Stimulated activated naive CD8-positive, alpha-beta T cell treated with anti-CD3 and anti-CD28 coated beads, Interleukin-15, Interleukin-2, amounts not matched to agents 100 ng/mL and 50 ng/mL, for 24 hours (primary cell): Measurements from ENCODE around the gene CEP78.
"Not testable (repeated sequence)": the region's sequence is repeated elsewhere in the genome, so short reads cannot be mapped to it uniquely, and the experiment has no call there.

Experiments
- H3K27ac Mint-ChIP-seq: one replicate; pipeline ENCODE4 v1.8.0; 2021; ENCODE audit warnings: mild to moderate bottlenecking, mixed read lengths
- H3K27me3 Mint-ChIP-seq: one replicate; pipeline ENCODE4 v1.8.0; 2021; ENCODE audit warnings: mixed read lengths
- H3K36me3 Mint-ChIP-seq: one replicate; pipeline ENCODE4 v1.8.0; 2021; ENCODE audit warnings: low read depth, mixed read lengths
- H3K4me1 Mint-ChIP-seq: one replicate; pipeline ENCODE4 v1.8.0; 2021; ENCODE audit warnings: low read depth, mixed read lengths
- H3K4me3 Mint-ChIP-seq: one replicate; pipeline ENCODE4 v1.8.0; 2021; ENCODE audit warnings: mild to moderate bottlenecking, mixed read lengths
- H3K9me3 Mint-ChIP-seq: one replicate; pipeline ENCODE4 v1.8.0; 2021; ENCODE audit warnings: mixed read lengths

CEP78 gene

GRCh38 chr9:78252616-78253015 lies 16.7 kb downstream of the CEP78 start:
- Mint-ChIP-seq H3K4me1 (no peaks in the 10 kb centered on the region), H3K36me3 (peaks cover 40% of the 10 kb centered on the region), H3K27ac (no peak overlapping the region), H3K27me3 (no peaks in the 10 kb centered on the region), H3K9me3 (no peaks in the 10 kb centered on the region), H3K4me3 (no peak overlapping the region)

GRCh38 chr9:78253285-78253684 lies 17.4 kb downstream of the CEP78 start:
- Mint-ChIP-seq H3K36me3 (peaks cover 36% of the 10 kb centered on the region), H3K4me3 (no peak overlapping the region), H3K27me3 (no peaks in the 10 kb centered on the region), H3K27ac (no peak overlapping the region), H3K4me1 (no peaks in the 10 kb centered on the region), H3K9me3 (no peaks in the 10 kb centered on the region)

DNA sequence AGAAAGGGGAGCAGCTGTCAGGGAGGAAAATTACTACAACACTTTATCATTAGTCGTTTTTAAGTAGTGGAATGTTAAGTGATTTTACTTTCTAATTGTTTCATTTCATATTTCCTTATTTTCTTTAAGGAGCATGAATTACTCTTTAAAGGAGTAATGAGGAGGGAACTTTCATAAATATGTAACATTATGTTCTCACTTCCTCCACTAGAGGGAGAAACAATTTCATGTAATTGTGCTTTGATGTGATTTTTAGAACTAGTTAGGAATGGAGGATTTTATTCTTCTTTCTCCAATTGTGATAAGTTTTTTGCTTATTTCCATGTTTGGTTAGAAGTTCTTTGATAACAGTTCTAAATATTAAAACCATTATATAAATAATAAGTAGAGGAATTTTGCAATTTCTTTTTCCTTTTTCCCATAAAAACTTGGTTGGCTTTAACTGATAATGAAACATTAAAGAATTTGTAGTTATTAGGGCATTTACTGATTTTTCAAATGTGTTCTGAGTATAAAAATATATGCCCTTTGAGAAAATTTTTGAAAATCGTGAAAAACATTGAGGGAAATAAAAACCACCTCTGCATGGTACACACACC lies 25.6 kb downstream of the CEP78 start:
- Mint-ChIP-seq H3K4me1 (no peaks in the 10 kb centered on the region), H3K36me3 (peaks cover 60% of the 10 kb centered on the region), H3K4me3 (no peak overlapping the region), H3K9me3 (no peaks in the 10 kb centered on the region), H3K27ac (no peak overlapping the region), H3K27me3 (no peaks in the 10 kb centered on the region)

- H3K27me3 Mint-ChIP-seq = no peaks in the 10 kb centered on the region
- no peaks in the 10 kb centered on the region for H3K4me1 Mint-ChIP-seq
- H3K9me3 Mint-ChIP-seq = no peaks in the 10 kb centered on the region
- H3K36me3 Mint-ChIP-seq = peaks cover 60% of the 10 kb centered on the region
- H3K4me3 Mint-ChIP-seq = no peak overlapping the region
- no peak overlapping the region for H3K27ac Mint-ChIP-seq
Measured at GRCh38 chr9:78262655-78263054, 26.8 kb downstream of the CEP78 start.

DNA sequence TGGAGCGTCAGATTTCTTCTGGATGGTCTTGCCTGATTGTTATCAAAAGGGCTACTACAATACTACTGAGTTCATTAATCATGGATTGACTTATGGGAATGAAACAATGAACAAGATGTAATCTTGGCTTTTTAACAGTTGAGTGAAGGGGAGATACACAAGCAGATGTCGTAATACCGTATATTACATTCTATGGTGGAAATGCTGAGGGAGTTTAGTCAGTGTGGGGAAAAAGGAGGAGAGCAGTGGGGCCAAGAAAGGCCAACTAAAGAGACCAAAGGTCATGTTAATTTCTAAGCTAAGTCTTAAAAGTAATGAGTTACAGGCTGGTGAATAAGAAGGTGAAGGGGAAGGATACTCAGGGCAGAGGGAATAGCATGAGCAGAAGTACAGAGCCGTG lies 32.0 kb downstream of the CEP78 start:
- H3K27ac Mint-ChIP-seq = no peak overlapping the region
- no peaks in the 10 kb centered on the region for H3K27me3 Mint-ChIP-seq
- H3K36me3 Mint-ChIP-seq = peaks cover 72% of the 10 kb centered on the region
- H3K4me3 Mint-ChIP-seq = no peak overlapping the region
- H3K4me1 Mint-ChIP-seq = no peaks in the 10 kb centered on the region
- H3K9me3 Mint-ChIP-seq = no peaks in the 10 kb centered on the region

GRCh38 chr9:78269784-78270183 lies 33.9 kb downstream of the CEP78 start:
- Mint-ChIP-seq H3K27ac (no peak overlapping the region), H3K27me3 (no peaks in the 10 kb centered on the region), H3K36me3 (peaks cover 74% of the 10 kb centered on the region), H3K4me3 (no peak overlapping the region), H3K4me1 (no peaks in the 10 kb centered on the region), H3K9me3 (no peaks in the 10 kb centered on the region)

DNA sequence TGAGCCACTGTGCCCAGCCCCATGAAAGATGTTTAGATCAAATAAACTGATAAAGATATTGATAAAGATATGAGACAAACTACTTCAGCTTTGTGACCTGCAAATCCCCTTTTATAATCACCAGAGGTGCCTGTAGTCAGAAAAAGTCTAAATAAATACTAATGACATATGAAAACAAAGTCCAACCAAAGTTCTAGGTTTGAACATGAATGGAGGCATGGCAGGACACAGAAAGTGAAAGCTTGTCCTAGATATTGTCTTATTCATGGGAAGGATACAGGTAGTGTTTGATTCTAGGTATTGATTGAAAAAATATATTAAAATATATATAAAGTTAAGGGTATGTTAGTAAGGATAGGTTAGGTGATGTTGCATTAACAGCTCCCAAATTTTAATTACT lies 36.4 kb downstream of the CEP78 start:
- Mint-ChIP-seq H3K4me1 (no peaks in the 10 kb centered on the region), H3K27me3 (no peaks in the 10 kb centered on the region), H3K9me3 (no peaks in the 10 kb centered on the region), H3K36me3 (peaks cover 50% of the 10 kb centered on the region), H3K27ac (no peak overlapping the region), H3K4me3 (no peak overlapping the region)

DNA sequence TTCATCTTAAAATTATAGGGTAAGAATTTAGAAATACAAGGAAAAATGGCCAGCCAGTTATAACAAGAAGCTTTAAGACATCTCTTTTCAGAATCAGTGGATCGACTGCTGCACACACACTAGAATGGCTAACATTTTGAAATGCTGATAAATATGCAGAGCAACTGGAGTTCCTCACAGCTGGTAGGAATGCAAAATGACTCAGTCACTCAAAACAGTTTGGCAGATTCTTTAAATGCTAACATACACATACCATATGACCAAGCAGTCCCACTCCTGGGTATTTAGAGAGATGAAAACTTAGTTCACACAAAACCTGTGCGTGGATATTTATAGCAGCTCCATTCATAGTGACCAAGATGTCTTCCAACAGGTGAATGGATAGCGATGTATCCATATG lies 37.9 kb downstream of the CEP78 start:
- Mint-ChIP-seq H3K4me3 (no peak overlapping the region), H3K4me1 (peaks cover 6% of the 10 kb centered on the region), H3K27me3 (no peaks in the 10 kb centered on the region), H3K27ac (no peak overlapping the region), H3K36me3 (peaks cover 39% of the 10 kb centered on the region), H3K9me3 (no peaks in the 10 kb centered on the region)

DNA sequence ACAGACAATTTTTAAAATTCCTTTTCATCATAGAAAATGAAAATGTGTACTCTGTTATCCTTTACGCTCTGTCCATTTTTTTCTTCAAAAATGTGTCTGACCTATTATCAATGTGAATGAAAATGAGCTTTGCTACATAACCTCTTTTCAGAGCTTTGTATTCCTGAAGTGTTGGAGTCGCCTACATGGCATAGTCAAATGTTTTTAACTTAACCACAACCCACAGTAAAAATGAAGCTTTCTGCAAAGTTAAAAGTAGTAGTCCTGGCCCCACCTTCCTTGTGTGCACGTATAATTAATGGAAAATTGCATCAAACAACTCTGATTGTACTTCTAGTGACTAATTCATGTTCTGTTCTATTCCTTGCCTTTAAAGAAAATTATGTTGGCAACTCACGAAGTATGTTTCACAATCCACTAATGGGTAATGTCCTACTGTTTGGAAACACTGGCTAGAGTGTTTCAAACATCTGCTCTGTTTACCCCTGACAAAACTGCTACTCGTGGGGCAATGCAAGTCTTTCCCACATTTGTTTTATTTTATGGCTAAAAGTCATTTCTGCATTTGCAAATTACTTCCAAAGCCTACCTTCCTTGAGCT lies 42.4 kb downstream of the CEP78 start:
- H3K4me1 Mint-ChIP-seq = peaks cover 6% of the 10 kb centered on the region
- H3K27ac Mint-ChIP-seq = no peak overlapping the region
- no peaks in the 10 kb centered on the region for H3K9me3 Mint-ChIP-seq
- H3K4me3 Mint-ChIP-seq = no peak overlapping the region
- no peaks in the 10 kb centered on the region for H3K27me3 Mint-ChIP-seq
- H3K36me3 Mint-ChIP-seq = peaks cover 7% of the 10 kb centered on the region

DNA sequence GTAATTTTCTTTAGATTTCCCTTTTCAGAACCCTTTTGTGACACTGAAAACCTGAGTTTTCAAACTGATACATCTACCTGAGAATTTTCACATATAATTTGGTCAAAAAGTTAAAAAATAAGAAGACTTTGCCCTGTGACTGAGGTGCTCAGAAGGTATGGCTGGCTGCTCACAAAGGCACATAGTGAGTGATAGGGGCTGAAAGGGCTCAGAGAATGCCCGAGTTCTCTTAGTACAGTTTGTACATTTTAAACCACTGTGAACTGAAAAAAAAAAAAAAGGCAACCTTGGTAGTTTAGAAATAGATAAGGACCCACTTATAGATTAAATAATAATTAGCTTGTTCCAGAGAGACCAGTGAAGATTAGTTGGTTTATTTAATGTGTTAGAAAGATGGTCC lies 42.9 kb downstream of the CEP78 start:
- Mint-ChIP-seq H3K27ac (no peak overlapping the region), H3K27me3 (no peaks in the 10 kb centered on the region), H3K36me3 (peaks cover 4% of the 10 kb centered on the region), H3K4me1 (peaks cover 6% of the 10 kb centered on the region), H3K9me3 (peaks cover 1% of the 10 kb centered on the region), H3K4me3 (no peak overlapping the region)

DNA sequence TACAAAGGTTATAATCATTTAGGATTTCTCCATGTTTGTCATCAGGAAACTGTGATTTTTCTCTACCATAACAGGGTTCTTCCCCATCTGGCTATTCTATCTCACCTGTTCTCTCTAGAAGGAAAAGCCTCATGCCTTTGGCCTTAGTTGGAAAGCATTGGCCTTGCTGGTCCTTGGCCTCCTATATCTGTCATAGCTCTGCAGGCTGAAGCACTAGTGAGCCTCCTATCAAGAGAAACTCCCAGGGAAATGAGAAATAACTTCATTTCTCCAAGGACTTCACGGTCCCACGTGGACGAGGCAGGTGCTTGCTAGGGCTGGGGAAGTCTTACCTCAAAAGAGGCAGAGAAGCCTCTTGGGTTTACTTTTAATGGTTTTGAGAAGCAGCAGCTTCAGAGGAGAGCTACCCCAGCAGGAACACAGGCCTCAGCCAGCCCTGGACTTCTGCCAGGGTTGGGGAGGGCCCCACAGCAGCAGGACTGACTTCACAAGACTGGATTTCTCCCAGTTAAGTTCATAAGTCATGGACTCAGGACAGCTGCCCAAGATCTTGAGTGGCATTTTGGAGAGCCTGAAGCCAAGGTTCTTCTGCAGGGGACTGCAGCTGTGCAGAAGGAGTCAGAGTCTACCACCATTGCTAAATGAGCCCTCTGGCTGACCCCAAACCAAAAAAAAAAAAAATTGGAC lies 45.2 kb downstream of the CEP78 start:
- peaks cover 4% of the 10 kb centered on the region for H3K9me3 Mint-ChIP-seq
- H3K36me3 Mint-ChIP-seq = no peaks in the 10 kb centered on the region
- H3K4me3 Mint-ChIP-seq = no peak overlapping the region
- peaks cover 6% of the 10 kb centered on the region for H3K4me1 Mint-ChIP-seq
- no peak overlapping the region for H3K27ac Mint-ChIP-seq
- H3K27me3 Mint-ChIP-seq = peaks cover 6% of the 10 kb centered on the region

- not testable (repeated sequence) for H3K27ac Mint-ChIP-seq, H3K36me3 Mint-ChIP-seq, H3K27me3 Mint-ChIP-seq, H3K4me1 Mint-ChIP-seq, H3K4me3 Mint-ChIP-seq, H3K9me3 Mint-ChIP-seq
Measured at GRCh38 chr9:78284181-78284580, 48.3 kb downstream of the CEP78 start.

DNA sequence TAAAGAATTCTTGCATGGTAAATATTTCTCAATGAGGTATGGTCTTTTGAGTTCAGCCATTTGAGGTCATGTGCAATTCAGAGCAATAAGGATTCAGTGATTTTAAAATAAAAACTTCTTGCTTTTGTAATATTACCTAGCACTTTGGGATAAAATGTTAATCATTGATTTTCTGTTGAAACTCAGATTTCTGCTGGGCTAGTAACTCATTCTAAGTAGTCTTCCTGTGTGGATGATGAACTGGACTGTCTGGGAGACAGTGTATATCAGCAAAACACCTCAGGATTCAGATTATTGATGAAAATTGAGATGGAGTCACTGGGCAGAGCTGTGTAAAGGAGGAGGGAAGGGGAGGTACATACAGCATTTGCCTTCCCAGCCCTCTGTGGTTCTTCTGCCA lies 50.2 kb downstream of the CEP78 start:
- H3K4me3 Mint-ChIP-seq = no peak overlapping the region
- peaks cover 6% of the 10 kb centered on the region for H3K27me3 Mint-ChIP-seq
- no peaks in the 10 kb centered on the region for H3K4me1 Mint-ChIP-seq
- H3K9me3 Mint-ChIP-seq = peaks cover 4% of the 10 kb centered on the region
- H3K27ac Mint-ChIP-seq = no peak overlapping the region
- H3K36me3 Mint-ChIP-seq = no peaks in the 10 kb centered on the region

- peaks cover 4% of the 10 kb centered on the region for H3K9me3 Mint-ChIP-seq
- H3K4me3 Mint-ChIP-seq = no peak overlapping the region
Measured at GRCh38 chr9:78286946-78287388, 51.1 kb downstream of the CEP78 start.

DNA sequence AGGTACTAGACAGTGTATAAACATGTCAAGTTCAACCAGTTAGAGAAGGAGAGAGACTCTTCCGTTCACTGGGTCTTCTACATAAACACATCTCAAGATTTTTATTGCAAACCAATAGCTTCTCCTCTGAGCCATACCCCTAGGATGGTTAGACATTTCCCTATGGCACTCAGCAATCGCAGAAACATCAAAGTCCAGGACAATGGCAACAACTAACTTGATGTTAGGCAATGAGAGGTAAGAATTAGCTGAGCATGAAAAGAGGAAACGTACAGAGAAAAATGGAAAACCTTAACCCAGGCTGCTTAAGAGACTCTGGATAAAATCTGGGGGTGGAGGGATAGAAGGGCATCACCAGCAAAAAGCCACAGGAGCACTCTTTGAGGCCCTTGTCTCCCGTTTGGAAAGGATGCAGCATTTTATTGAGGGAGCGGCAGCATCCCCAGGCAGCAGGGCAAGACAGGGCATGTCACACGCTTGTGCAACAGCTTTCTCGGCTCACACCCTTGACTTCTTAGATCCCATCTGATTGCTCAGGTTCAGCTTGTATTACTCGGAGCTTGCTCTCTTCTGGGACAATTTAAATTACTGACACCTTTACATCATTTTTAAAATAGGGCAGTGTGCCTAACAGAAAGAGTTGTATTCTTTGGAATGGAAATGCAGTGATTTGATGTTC lies 52.5 kb downstream of the CEP78 start:
- Mint-ChIP-seq H3K9me3 (peaks cover 4% of the 10 kb centered on the region), H3K27ac (no peak overlapping the region), H3K4me3 (no peak overlapping the region), H3K27me3 (peaks cover 6% of the 10 kb centered on the region), H3K4me1 (peaks cover 10% of the 10 kb centered on the region), H3K36me3 (no peaks in the 10 kb centered on the region)

More at GRCh38 chr9:78286946-78287388, 51.1 kb downstream of the CEP78 start:
- Mint-ChIP-seq H3K36me3 (no peaks in the 10 kb centered on the region), H3K4me1 (no peaks in the 10 kb centered on the region), H3K27ac (no peak overlapping the region), H3K27me3 (peaks cover 6% of the 10 kb centered on the region)
